H9 (cell line): ENCODE measurements around the gene CPNE5. TPM values are rescaled to one million over a fixed set of nuclear protein-coding genes. Genes with fewer than 3 reads are reported as not detected.

Experiments used
- DNase-seq: peaks from one replicate; pipeline ENCODE4 v3.0.0-alpha.2; 2017
- H2AFZ ChIP-seq: one replicate; pipeline ENCODE4 v1.6.1; 2013; ENCODE audit warnings: mild to moderate bottlenecking, low read length, control low read depth, moderate library complexity
- H2AK5ac ChIP-seq: 2 replicates; pipeline ENCODE4 v1.6.1; 2013; ENCODE audit warnings: low read length, control low read depth, mixed read lengths; ENCODE audit not compliant: insufficient read length
- H2BK120ac ChIP-seq: one replicate; pipeline ENCODE4 v1.6.1; 2013; ENCODE audit warnings: low read depth, mild to moderate bottlenecking, low read length, control low read depth, inconsistent platforms; ENCODE audit not compliant: poor library complexity, severe bottlenecking
- H2BK12ac ChIP-seq: 2 replicates; pipeline ENCODE4 v1.6.1; 2013; ENCODE audit warnings: low read length, control low read depth, mixed read lengths, low read depth; ENCODE audit not compliant: insufficient read length
- H2BK15ac ChIP-seq: 2 replicates; pipeline ENCODE4 v1.6.1; 2013; ENCODE audit warnings: low read depth, low read length, control low read depth
- H2BK20ac ChIP-seq: one replicate; pipeline ENCODE4 v1.6.1; 2013; ENCODE audit warnings: low read depth, mild to moderate bottlenecking, low read length, control low read depth, inconsistent platforms; ENCODE audit not compliant: poor library complexity, severe bottlenecking
- H2BK5ac ChIP-seq: 2 replicates; pipeline ENCODE4 v1.6.1; 2013; ENCODE audit warnings: low read length, control low read depth, mixed read lengths; ENCODE audit not compliant: insufficient read length
- H3K14ac ChIP-seq: 2 replicates; pipeline ENCODE4 v1.6.1; 2013; ENCODE audit warnings: low read length, control low read depth; ENCODE audit not compliant: insufficient read depth
- H3K18ac ChIP-seq: 2 replicates; pipeline ENCODE4 v1.6.1; 2013; ENCODE audit warnings: low read depth, mild to moderate bottlenecking, mixed read lengths, low read length, control low read depth; ENCODE audit not compliant: insufficient read length
- H3K23ac ChIP-seq: 2 replicates; pipeline ENCODE4 v1.6.1; 2013; ENCODE audit warnings: low read length, control low read depth, mixed read lengths, low read depth; ENCODE audit not compliant: insufficient read length
- H3K23me2 ChIP-seq: 2 replicates; pipeline ENCODE4 v1.6.1; 2013; ENCODE audit warnings: low read depth, mild to moderate bottlenecking, mixed read lengths, low read length, control low read depth; ENCODE audit not compliant: insufficient read length, poor library complexity, severe bottlenecking
- H3K27ac ChIP-seq: 2 replicates; pipeline ENCODE4 v1.5.1; 2013; ENCODE audit warnings: low read length, control low read depth, mixed read lengths, low read depth; ENCODE audit not compliant: insufficient read length
- H3K27me3 ChIP-seq: 2 replicates; pipeline ENCODE4 v1.6.1; 2013; ENCODE audit warnings: low read length, control low read depth, inconsistent platforms; ENCODE audit not compliant: insufficient read depth
- H3K4ac ChIP-seq: 2 replicates; pipeline ENCODE4 v1.6.1; 2013; ENCODE audit warnings: low read depth, mild to moderate bottlenecking, control low read depth, inconsistent platforms, low read length, moderate library complexity
- H3K4me1 ChIP-seq: 2 replicates; pipeline ENCODE4 v1.6.1; 2013; ENCODE audit warnings: low read length, control low read depth, inconsistent platforms; ENCODE audit not compliant: insufficient read depth
- H3K4me2 ChIP-seq: 2 replicates; pipeline ENCODE4 v1.6.1; 2013; ENCODE audit warnings: low read length, control low read depth, mixed read lengths; ENCODE audit not compliant: insufficient read length, insufficient read depth
- H3K56ac ChIP-seq: 2 replicates; pipeline ENCODE4 v1.6.1; 2013; ENCODE audit warnings: low read depth, mild to moderate bottlenecking, mixed read lengths, low read length, control low read depth; ENCODE audit not compliant: insufficient read length
- H3K79me1 ChIP-seq: 2 replicates; pipeline ENCODE4 v1.6.1; 2013; ENCODE audit warnings: low read depth, mild to moderate bottlenecking, moderate library complexity, low read length, control low read depth, inconsistent platforms; ENCODE audit not compliant: insufficient read depth, poor library complexity, severe bottlenecking
- H3K79me2 ChIP-seq: 2 replicates; pipeline ENCODE4 v1.6.1; 2013; ENCODE audit warnings: low read length, control low read depth, inconsistent platforms; ENCODE audit not compliant: insufficient read depth
- H3K9ac ChIP-seq: 2 replicates; pipeline ENCODE4 v1.6.1; 2013; ENCODE audit warnings: low read length, control low read depth, mixed read lengths; ENCODE audit not compliant: insufficient read length; ENCODE audit errors: extremely low read depth
- H3K9me3 ChIP-seq: one replicate; pipeline ENCODE4 v1.6.1; 2013; ENCODE audit warnings: low read depth, low read length, inconsistent platforms; ENCODE audit not compliant: control insufficient read depth
- H3T11ph ChIP-seq: one replicate; pipeline ENCODE4 v1.6.1; 2013; ENCODE audit warnings: mild to moderate bottlenecking, low read length, control low read depth, inconsistent platforms
- H4K20me1 ChIP-seq: one replicate; pipeline ENCODE4 v1.6.1; 2013; ENCODE audit not compliant: control insufficient read depth, insufficient read length, insufficient read depth
- H4K5ac ChIP-seq: 2 replicates; pipeline ENCODE4 v1.6.1; 2013; ENCODE audit warnings: low read depth, mild to moderate bottlenecking, mixed read lengths, low read length, control low read depth; ENCODE audit not compliant: insufficient read length
- H4K8ac ChIP-seq: replicated peaks from 2 replicates; pipeline ENCODE4 v1.6.1; 2013; ENCODE audit warnings: low read length, control low read depth, mixed read lengths, low read depth; ENCODE audit not compliant: insufficient read length
- H4K91ac ChIP-seq: 2 replicates; pipeline ENCODE4 v1.6.1; 2013; ENCODE audit warnings: low read depth, mild to moderate bottlenecking, moderate library complexity, mixed read lengths, low read length, control low read depth; ENCODE audit not compliant: insufficient read length
- H3K27ac Mint-ChIP-seq, 3 experiments: 2 replicates in 2 of 3; 3 replicates in 1 of 3; pipeline ENCODE4 v1.8.0; 2020 to 2021; ENCODE audit warnings: mixed read lengths in 3 of 3, mild to moderate bottlenecking in 1 of 3, moderate library complexity in 1 of 3
- H3K27me3 Mint-ChIP-seq: 2 replicates; pipeline ENCODE4 v1.8.0; 2021; ENCODE audit warnings: low read depth, mild to moderate bottlenecking, moderate library complexity, mixed read lengths
- H3K36me3 Mint-ChIP-seq, 3 experiments: 2 replicates in 2 of 3; 3 replicates in 1 of 3; pipeline ENCODE4 v1.8.0; 2020 to 2021; ENCODE audit warnings: low read depth in 3 of 3, mixed read lengths in 3 of 3; ENCODE audit not compliant: insufficient read depth in 1 of 3
- H3K4me1 Mint-ChIP-seq, 2 experiments: 2 replicates each; pipeline ENCODE4 v1.8.0; 2020; ENCODE audit warnings: mixed read lengths in 2 of 2
- H3K4me3 Mint-ChIP-seq, 2 experiments: 2 replicates in 1 of 2; 3 replicates in 1 of 2; pipeline ENCODE4 v1.8.0; 2020 to 2021; ENCODE audit warnings: mild to moderate bottlenecking in 2 of 2, mixed read lengths in 2 of 2, moderate library complexity in 1 of 2
- H3K9me3 Mint-ChIP-seq, 2 experiments: 2 replicates in 1 of 2; 3 replicates in 1 of 2; pipeline ENCODE4 v1.8.0; 2020; ENCODE audit warnings: mild to moderate bottlenecking in 2 of 2, mixed read lengths in 2 of 2, moderate library complexity in 1 of 2
- WGBS: extraction: QIAGEN DNeasy Blood & Tissue Kit; methylation state at CpG from one replicate; pipeline ENCODE4 v1.1.7; 2013; ENCODE audit warnings: missing lambda C conversion rate, low lambda C conversion rate, mixed read lengths; ENCODE audit not compliant: insufficient read length; ENCODE audit errors: extremely low coverage; 5-methylcytosine and 5-hydroxymethylcytosine counted together
- total RNA-seq: library from RNA; stranded (reverse); gene quantifications from 2 replicates; pipeline ENCODE4 v1.2.1, GENCODE V29; 2021
- TF ChIP-seq, protein P1 (sequence below): fragments of 200-600 bp; sonication (generic); conservative IDR thresholded peaks from 3 replicates; pipeline ENCODE4 v1.8.0; 2021; ENCODE audit warnings: antibody characterized with exemption, mild to moderate bottlenecking

Gene CPNE5
- total RNA-seq, 1 experiment from 2014 or later = 0.52 TPM

GRCh38 chr6:36797055-36797454, 42.2 kb downstream of the CPNE5 start:
- no CpG with 5 or more reads among the region's 12 CpGs for WGBS

More at GRCh38 chr6:36797055-36797454, 42.2 kb downstream of the CPNE5 start:
- Mint-ChIP-seq H3K27me3 (peaks cover 9% of the 10 kb centered on the region), H3K4me3 (no peak overlapping the region), H3K36me3 (no peaks in the 10 kb centered on the region), H3K9me3 (peaks cover 0 to 2% of the 10 kb centered on the region in 2 experiments; a peak in 1 of 5 replicates), H3K27ac (peak overlapping the region in 1 of 3 experiments; percentile 40; a peak in 1 of 7 replicates), H3K4me1 (peaks cover 12 to 34% of the 10 kb centered on the region in 2 experiments)
- Histone ChIP-seq H3K4me2 (no peak overlapping the region), H2AK5ac (no peak overlapping the region), H4K91ac (no peak overlapping the region), H2BK20ac (no peak overlapping the region), H4K20me1 (no peaks in the 10 kb centered on the region), H2BK5ac (no peak overlapping the region), H2BK120ac (no peak overlapping the region), H2BK15ac (no peak overlapping the region), H2AFZ (no peak overlapping the region), H3K4ac (no peak overlapping the region), H3K27ac (no peak overlapping the region), H3K23ac (no peak overlapping the region), H3K23me2 (peaks cover 4% of the 10 kb centered on the region), H3K79me2 (no peaks in the 10 kb centered on the region), H3K18ac (no peak overlapping the region), H3K79me1 (no peaks in the 10 kb centered on the region), H3K4me1 (no peaks in the 10 kb centered on the region; the same call in 1 of the 2 replicates), H3K9ac (no peak overlapping the region), H3K56ac (no peak overlapping the region), H3T11ph (no peak overlapping the region), H3K27me3 (no peaks in the 10 kb centered on the region), H4K8ac (no peak overlapping the region), H2BK12ac (no peak overlapping the region), H3K14ac (no peak overlapping the region), H4K5ac (no peak overlapping the region), H3K9me3 (no peaks in the 10 kb centered on the region)
- TF ChIP-seq, protein P1, sequence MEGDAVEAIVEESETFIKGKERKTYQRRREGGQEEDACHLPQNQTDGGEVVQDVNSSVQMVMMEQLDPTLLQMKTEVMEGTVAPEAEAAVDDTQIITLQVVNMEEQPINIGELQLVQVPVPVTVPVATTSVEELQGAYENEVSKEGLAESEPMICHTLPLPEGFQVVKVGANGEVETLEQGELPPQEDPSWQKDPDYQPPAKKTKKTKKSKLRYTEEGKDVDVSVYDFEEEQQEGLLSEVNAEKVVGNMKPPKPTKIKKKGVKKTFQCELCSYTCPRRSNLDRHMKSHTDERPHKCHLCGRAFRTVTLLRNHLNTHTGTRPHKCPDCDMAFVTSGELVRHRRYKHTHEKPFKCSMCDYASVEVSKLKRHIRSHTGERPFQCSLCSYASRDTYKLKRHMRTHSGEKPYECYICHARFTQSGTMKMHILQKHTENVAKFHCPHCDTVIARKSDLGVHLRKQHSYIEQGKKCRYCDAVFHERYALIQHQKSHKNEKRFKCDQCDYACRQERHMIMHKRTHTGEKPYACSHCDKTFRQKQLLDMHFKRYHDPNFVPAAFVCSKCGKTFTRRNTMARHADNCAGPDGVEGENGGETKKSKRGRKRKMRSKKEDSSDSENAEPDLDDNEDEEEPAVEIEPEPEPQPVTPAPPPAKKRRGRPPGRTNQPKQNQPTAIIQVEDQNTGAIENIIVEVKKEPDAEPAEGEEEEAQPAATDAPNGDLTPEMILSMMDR = no peak
- no peak for DNase-seq
